Ectodermal cell (in vitro differentiated cells): ENCODE results near the gene CTSW.

Experiments
- H3K27ac ChIP-seq: 2 replicates; pipeline ENCODE4 v1.7.0; 2013; ENCODE audit warnings: mild to moderate bottlenecking, low read depth, low read length; ENCODE audit not compliant: insufficient read depth, poor library complexity, severe bottlenecking
- H3K27me3 ChIP-seq: 2 replicates; pipeline ENCODE4 v1.7.0; 2013; ENCODE audit warnings: mild to moderate bottlenecking, low read length; ENCODE audit not compliant: insufficient read depth, control insufficient read depth, poor library complexity, severe bottlenecking
- H3K36me3 ChIP-seq: one replicate; pipeline ENCODE4 v1.7.0; 2013; ENCODE audit warnings: low read length; ENCODE audit not compliant: control insufficient read depth, insufficient read depth
- H3K4me1 ChIP-seq: one replicate; pipeline ENCODE4 v1.7.0; 2013; ENCODE audit warnings: low read length; ENCODE audit not compliant: control insufficient read depth, insufficient read depth
- H3K4me3 ChIP-seq: 2 replicates; pipeline ENCODE4 v1.7.0; 2013; ENCODE audit warnings: low read depth, low read length, control low read depth; ENCODE audit not compliant: insufficient read depth
- H3K9me3 ChIP-seq: 2 replicates; pipeline ENCODE4 v1.7.0; 2013; ENCODE audit warnings: mild to moderate bottlenecking, low read length, moderate library complexity; ENCODE audit not compliant: control insufficient read depth
- WGBS, 2 experiments: methylation state at CpG; one replicate each; pipeline ENCODE4 v1.1.7; 2013; ENCODE audit warnings: missing lambda C conversion rate in 2 of 2; 5-methylcytosine and 5-hydroxymethylcytosine counted together

Gene CTSW

DNA sequence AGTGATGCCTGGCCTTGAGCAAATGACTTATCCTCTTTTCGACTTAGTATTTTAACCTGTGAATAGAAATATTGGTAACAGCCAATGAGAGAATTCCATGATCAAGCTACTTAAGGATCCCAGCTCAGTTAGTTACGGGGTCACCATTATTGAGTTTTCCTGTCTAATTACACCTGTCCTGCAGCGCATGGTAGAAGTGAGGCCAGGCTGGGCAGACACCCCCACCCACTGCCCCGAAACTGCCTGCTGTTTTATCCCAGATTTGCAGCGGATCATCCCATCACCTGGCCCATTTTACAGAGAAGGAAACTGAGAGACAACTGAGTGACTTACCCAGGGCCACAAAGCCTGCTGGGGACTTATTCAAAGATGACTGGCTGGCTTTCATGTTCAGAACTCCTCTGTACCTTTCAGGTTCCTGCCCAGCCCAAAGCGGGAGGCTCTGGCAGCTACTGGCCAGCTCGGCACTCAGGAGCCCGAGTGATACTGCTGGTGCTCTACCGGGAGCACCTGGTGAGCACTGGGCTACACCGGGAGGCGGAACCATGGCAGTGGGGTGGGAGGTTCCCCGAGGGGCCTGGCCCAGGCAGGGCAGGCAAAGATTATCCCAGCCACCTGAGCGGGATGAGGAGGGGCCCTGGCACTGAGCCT, 18.0 kb upstream of the CTSW start:
- Histone ChIP-seq H3K9me3 (no peaks in the 10 kb centered on the region), H3K27me3 (no peaks in the 10 kb centered on the region), H3K4me3 (peak overlapping the region; percentile 94), H3K36me3 (peaks cover 27% of the 10 kb centered on the region), H3K27ac (no peak overlapping the region), H3K4me1 (peaks cover 10% of the 10 kb centered on the region)
- 93 to 94% methylated on average over 13 of the region's 13 CpGs for WGBS, 2 experiments

DNA sequence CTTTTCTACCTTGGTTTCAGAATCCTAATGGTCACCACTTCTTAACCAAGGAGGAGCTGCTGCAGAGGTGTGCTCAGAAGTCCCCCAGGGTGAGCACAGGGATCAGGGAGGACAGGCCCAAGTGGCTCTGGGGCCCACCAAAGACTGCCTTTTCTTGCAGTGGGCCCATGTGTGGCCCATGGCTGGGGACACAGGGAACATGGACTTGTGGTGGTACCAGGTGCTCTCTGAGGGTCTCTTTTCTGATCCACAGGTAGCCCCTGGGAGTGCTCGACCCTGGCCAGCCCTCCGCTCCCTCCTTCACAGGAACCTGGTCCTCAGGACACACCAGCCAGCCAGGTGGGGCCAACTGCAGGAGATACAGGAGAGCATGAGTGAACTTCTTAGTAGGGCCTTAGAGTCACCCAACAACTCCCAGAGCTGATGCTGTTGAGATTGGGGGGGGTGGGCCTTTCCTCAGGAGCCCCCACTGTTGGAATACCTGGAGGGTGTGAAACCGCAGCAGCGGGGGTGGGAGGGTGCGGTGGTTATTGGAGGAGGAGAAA, 17.4 kb upstream of the CTSW start:
- peaks cover 28% of the 10 kb centered on the region for H3K36me3 ChIP-seq
- peaks cover 10% of the 10 kb centered on the region for H3K4me1 ChIP-seq
- no peak overlapping the region for H3K27ac ChIP-seq
- 76 to 79% methylated on average over 5 of the region's 5 CpGs for WGBS, 2 experiments
- no peaks in the 10 kb centered on the region for H3K9me3 ChIP-seq
- no peak overlapping the region for H3K4me3 ChIP-seq
- no peaks in the 10 kb centered on the region for H3K27me3 ChIP-seq

DNA sequence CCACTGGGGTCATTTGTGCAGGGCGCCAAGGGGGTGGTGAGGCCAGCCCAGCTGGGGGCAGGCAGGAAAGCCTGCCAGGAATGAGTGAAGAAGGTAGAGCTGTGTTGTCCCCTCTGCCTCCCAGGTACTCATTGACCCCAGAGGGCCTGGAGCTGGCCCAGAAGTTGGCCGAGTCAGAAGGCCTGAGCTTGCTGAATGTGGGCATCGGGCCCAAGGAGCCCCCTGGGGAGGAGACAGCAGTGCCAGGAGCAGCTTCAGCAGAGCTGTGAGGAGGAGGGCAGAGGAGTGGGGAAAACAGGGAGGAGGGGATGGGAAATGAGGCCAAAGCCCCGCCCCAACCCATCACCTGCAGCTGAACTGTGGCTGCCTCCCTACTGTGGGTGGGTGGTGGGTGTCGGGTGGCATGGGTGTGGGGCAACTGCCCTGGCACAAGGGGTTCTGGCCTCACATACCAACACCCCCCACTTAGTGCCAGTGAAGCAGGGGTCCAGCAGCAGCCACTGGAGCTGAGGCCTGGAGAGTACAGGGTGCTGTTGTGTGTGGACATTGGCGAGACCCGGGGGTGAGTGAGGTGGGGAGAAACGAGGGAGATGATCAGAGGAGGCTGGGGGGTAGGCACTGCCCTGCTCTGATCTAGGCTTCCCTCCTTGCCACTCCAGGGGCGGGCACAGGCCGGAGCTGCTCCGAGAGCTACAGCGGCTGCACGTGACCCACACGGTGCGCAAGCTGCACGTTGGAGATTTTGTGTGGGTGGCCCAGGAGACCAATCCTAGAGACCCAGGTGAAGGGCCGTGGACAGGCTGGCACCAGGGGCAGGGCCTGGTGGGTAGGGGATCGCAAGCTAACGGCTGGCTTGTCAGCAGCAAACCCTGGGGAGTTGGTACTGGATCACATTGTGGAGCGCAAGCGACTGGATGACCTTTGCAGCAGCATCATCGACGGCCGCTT, 16.4 kb upstream of the CTSW start:
- Histone ChIP-seq H3K27ac (no peak overlapping the region), H3K4me3 (no peak overlapping the region), H3K27me3 (no peaks in the 10 kb centered on the region), H3K9me3 (no peaks in the 10 kb centered on the region), H3K4me1 (peaks cover 10% of the 10 kb centered on the region), H3K36me3 (peaks cover 28% of the 10 kb centered on the region)
- WGBS, 2 experiments = 94% methylated on average over 24 of the region's 24 CpGs

DNA sequence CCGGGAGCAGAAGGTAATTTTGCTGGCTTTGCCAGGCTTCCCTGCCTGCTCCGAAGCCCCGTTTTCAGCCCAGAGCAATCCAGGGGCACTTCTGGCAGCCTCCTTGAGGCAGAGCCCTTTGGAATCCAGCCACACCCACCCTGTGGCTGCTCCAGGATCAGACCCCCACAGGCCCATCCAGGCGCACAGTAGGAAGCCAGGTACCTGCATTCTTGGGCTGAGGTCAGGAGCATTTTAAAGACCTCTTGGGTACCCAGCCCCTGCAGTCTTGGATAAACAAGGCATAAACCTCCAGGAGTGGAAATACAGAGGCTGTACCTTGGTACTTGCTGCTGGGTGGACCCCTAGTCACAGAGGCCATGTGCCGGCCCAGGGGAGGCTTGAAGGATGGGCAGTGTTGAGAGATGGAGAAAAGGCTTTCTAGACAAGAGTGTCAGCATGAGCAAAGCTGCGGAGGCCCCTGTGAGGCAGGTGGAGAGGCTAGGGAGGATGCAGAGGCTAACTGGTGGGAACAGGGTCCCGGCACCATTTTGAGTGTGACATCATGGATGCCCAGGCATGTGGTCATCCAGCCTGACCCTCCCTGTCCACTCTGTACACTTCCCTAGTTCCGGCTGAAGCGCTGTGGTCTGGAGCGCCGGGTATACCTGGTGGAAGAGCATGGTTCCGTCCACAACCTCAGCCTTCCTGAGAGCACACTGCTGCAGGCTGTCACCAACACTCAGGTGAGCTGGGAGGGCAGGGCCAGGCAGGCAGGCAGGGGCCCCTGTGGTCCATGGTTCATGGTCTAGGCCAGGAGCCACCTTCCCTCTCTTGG, 15.5 kb upstream of the CTSW start:
- 89% methylated on average over 12 of the region's 12 CpGs for WGBS, 2 experiments
- peaks cover 28% of the 10 kb centered on the region for H3K36me3 ChIP-seq

DNA sequence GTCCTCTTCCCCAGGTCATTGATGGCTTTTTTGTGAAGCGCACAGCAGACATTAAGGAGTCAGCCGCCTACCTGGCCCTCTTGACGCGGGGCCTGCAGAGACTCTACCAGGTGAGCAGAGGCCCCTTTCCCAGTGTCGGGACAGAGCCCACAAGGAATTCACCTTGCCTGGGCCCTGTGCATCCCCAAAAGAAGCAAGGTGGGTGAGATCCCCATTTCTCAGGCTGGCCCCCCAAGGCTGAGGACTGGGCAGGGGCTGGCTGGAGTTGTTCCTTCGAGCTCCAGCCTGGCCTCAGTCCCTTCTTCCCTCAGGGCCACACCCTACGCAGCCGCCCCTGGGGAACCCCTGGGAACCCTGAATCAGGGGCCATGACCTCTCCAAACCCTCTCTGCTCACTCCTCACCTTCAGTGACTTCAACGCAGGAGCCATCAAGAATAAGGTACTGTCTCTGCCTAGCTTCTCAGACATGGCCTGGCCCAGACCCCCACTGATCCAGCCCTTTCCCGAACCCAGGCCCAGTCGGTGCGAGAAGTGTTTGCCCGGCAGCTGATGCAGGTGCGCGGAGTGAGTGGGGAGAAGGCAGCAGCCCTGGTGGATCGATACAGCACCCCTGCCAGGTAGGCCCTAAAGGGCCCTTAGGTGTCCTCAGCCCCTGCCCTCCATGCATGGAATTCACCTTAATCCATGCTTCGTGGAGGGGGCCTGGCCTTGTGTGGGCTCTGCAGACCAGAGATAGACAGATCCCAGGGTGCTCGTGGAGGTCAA, 14.7 kb upstream of the CTSW start:
- peaks cover 10% of the 10 kb centered on the region for H3K4me1 ChIP-seq
- H3K27ac ChIP-seq = no peak overlapping the region
- H3K36me3 ChIP-seq = peaks cover 28% of the 10 kb centered on the region
- WGBS, 2 experiments = 90 to 91% methylated on average over 18 of the region's 18 CpGs
- no peaks in the 10 kb centered on the region for H3K27me3 ChIP-seq
- H3K4me3 ChIP-seq = no peak overlapping the region
- no peaks in the 10 kb centered on the region for H3K9me3 ChIP-seq

More for the DNA sequence above, 15.5 kb upstream of the CTSW start:
- Histone ChIP-seq H3K9me3 (no peaks in the 10 kb centered on the region), H3K4me1 (peaks cover 10% of the 10 kb centered on the region), H3K4me3 (no peak overlapping the region), H3K27ac (no peak overlapping the region), H3K27me3 (no peaks in the 10 kb centered on the region)

DNA sequence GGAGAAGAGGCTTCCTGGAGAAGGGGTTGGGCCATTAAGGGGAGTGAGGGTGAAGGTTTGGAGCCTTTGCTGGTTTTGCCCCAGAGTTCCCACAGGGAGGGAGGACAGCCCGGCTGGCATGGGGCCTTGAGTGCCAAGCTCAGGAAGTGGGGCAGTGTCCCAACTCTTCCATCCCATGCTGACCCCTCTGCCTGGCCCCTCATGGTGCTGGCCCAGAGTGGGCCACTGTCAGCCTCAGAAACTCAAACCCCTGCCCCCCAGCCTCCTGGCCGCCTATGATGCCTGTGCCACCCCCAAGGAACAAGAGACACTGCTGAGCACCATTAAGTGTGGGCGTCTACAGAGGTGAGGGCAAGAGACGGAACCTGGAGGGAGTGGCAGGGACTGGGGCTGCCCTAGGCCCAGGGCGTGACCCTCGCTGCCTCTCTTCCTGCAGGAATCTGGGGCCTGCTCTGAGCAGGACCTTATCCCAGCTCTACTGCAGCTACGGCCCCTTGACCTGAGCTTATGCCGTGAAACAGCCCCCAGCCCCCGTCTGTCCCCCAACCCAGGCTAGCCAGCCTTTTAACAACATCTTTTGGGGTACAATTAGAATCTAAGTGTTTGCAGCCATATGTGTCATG, 14.0 kb upstream of the CTSW start:
- no peak overlapping the region for H3K4me3 ChIP-seq
- H3K4me1 ChIP-seq = peaks cover 10% of the 10 kb centered on the region
- H3K27ac ChIP-seq = no peak overlapping the region
- no peaks in the 10 kb centered on the region for H3K27me3 ChIP-seq
- WGBS, 2 experiments = 94 to 96% methylated on average over 9 of the region's 9 CpGs
- no peaks in the 10 kb centered on the region for H3K9me3 ChIP-seq
- H3K36me3 ChIP-seq = peaks cover 28% of the 10 kb centered on the region

DNA sequence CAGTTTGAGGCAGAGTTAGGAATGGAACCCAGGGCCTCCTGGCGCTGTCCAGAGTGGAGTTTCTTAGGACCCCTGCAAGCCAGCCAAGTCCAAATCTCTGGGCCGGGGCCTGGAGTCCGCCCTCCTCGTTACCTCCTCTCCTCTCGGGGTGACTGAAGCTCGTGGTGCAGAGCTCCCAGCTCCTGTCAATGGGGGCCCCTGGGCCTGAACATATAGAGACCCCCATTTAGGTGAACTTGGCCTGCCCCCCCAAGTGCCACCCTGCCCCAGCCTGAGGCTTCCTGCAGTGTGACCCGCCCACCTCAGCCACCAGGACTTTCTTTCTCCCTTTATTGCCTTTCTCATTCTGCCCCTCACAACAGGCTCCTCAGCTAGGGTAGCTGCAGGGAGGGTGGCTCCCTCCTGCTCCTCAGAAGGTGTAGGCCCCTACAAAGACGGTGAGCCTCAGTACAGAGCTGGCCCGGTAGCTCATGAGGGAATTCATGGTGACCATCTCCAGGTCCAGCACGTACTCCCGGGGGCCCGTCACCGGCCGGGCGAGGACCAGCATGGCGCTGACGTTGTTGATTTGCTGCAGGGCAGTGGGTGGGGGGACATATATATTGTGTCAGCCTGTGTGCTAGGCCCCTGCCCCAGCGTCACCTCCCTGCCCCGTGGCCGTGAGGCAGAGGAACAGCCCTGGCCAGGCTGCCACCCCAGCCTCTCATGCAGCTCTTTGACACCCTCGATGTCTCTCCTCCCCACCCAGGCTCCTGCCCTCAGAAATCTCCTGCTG, 12.9 kb upstream of the CTSW start:
- whole genome bisulfite sequencing, 2 experiments = 91 to 93% methylated on average over 21 of the region's 21 CpGs
- no peaks in the 10 kb centered on the region for H3K9me3 ChIP-seq
- no peak overlapping the region for H3K4me3 ChIP-seq
- H3K4me1 ChIP-seq = peaks cover 2% of the 10 kb centered on the region
- H3K27ac ChIP-seq = no peak overlapping the region
- peaks cover 3% of the 10 kb centered on the region for H3K27me3 ChIP-seq
- peaks cover 28% of the 10 kb centered on the region for H3K36me3 ChIP-seq

DNA sequence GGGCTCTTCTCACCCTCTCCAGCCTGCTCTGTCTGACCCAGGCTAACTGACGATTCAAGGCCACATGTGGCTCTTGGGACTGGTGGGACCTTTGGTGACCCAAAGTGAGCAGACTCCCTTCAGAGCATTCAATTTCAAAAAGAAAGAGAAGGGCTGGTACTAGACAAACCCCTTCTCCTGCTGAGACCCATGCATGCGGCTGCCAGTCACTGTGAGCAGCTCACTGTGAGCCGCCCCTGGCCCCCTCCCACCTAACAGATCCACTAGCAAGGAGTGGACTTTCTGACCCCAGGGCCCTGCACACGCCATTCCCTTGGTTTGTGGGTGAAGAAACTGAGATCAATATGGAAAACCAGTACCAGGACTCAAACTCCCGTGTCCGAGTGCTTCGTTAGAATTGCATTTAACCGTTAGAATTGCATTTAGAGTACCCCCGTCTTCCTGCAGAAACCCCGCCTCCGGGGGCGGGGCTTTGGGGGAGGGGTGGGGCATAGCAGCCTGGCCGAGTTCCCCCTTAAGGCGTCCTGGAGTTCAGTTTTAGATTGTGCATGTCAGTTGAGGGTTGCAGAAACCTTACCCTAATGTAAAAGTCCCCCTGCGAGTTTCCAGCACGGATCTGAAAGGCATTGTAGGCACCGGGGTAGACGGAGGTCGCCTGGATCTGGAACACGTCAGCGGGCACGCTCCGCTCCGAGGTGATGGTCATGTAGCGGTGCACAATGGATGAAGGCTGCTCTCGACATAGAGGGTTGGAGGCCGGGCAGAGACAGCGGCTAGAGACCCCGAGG, 12.2 kb upstream of the CTSW start:
- H3K36me3 ChIP-seq = peaks cover 28% of the 10 kb centered on the region
- H3K27ac ChIP-seq = no peak overlapping the region
- H3K9me3 ChIP-seq = no peaks in the 10 kb centered on the region
- peaks cover 4% of the 10 kb centered on the region for H3K4me1 ChIP-seq
- 58 to 59% methylated on average over 29 of the region's 29 CpGs for WGBS, 2 experiments
- peaks cover 10% of the 10 kb centered on the region for H3K27me3 ChIP-seq
- H3K4me3 ChIP-seq = peak overlapping the region; percentile 19
